Measurements from ENCODE around the gene RAB23. TPM values are rescaled to one million over a fixed set of nuclear protein-coding genes. Genes with fewer than 3 reads are reported as not detected.

RAB23 gene
- total RNA-seq, 1 experiment from 2014 or later = 5.1 TPM

Other genes with a start within 250 kb of the RAB23 start
- gene KIAA1586, start 175.6 kb downstream of the RAB23 start, total RNA-seq (2014; rRNA removed; shearing (Covaris generic)) = 2.3 and 2.4 TPM in 2 replicates
- 16.6 and 23.1 TPM in 2 replicates for gene ZNF451, start 132.1 kb downstream of the RAB23 start, total RNA-seq (2014; rRNA removed; shearing (Covaris generic))
- gene BAG2, start 50.0 kb downstream of the RAB23 start, total RNA-seq (2014; rRNA removed; shearing (Covaris generic)) = 6.5 and 8.5 TPM in 2 replicates
- gene PRIM2, start 95.3 kb upstream of the RAB23 start, total RNA-seq (2014; rRNA removed; shearing (Covaris generic)) = 14.0 and 14.3 TPM in 2 replicates